ENCODE data around the gene CLUH.

CLUH gene

GRCh38 chr17:2716649-2717048 lies 5.1 kb upstream of the CLUH start:
- DNase-seq: no peak

DNA sequence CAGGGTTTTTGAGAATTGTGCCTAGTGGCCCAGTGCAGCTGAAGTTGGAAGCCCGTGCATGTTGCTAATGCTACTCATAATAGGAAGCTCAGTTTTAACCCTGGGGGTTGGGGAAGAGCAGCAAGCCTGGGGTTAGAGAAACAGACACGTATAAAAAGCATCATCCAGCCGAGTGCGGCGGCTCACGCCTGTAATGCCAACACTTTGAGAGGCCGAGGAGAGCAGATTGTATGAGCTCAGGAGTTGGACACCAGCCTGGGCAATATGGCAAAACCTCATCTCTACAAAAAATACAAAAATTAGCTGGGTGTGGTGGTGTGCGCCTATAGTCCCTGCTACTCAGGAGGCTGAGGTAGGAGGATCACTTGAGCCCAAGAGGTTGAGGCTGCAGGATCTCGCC lies 2.3 kb upstream of the CLUH start:
- DNase-seq: no peak

- DNase-seq: no peak
Observed at GRCh38 chr17:2712300-2713043, 908 bp upstream of the CLUH start.

- DNase-seq: no peak
Observed at GRCh38 chr17:2710803-2711607, 559 bp downstream of the CLUH start.

DNA sequence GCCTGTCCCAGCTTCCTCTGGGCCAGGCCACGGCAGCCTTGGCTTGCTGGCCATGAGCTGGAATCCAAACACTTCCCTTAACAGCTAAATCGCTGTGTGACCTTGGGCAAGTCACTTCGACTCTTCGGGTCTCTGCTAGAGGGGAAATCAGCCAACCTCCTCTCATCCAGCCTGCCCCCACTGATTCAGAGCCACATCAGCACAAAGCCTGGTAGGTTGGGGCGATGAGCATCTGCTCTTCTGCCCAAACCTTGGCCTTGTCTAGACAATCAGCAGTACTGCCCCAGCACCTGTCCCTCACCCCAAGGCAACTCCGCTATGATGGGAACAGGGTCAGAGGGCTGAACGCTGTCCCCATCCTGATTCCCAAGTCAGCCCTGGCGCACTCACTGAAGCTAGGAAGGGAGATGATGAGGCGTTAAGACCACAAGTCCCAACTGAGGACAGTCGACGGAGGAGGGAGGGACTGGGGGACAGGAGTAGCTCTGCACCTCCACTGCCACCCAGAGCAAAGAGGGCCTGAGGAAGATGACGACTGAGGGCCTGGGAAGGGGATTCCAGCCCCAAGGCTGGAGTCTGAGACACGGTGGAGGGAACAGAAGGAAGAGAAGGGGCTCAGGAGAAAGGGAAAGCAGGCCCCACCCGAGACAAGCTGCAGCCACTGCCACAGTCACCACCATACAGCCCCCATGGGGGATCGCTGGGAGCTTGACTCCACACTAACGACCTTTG lies 1.3 kb downstream of the CLUH start:
- no peak for DNase-seq

GRCh38 chr17:2709183-2709661 lies 2.3 kb downstream of the CLUH start:
- peak; percentile 70 for DNase-seq

GRCh38 chr17:2708585-2709182 lies 2.9 kb downstream of the CLUH start:
- DNase-seq: no peak

DNA sequence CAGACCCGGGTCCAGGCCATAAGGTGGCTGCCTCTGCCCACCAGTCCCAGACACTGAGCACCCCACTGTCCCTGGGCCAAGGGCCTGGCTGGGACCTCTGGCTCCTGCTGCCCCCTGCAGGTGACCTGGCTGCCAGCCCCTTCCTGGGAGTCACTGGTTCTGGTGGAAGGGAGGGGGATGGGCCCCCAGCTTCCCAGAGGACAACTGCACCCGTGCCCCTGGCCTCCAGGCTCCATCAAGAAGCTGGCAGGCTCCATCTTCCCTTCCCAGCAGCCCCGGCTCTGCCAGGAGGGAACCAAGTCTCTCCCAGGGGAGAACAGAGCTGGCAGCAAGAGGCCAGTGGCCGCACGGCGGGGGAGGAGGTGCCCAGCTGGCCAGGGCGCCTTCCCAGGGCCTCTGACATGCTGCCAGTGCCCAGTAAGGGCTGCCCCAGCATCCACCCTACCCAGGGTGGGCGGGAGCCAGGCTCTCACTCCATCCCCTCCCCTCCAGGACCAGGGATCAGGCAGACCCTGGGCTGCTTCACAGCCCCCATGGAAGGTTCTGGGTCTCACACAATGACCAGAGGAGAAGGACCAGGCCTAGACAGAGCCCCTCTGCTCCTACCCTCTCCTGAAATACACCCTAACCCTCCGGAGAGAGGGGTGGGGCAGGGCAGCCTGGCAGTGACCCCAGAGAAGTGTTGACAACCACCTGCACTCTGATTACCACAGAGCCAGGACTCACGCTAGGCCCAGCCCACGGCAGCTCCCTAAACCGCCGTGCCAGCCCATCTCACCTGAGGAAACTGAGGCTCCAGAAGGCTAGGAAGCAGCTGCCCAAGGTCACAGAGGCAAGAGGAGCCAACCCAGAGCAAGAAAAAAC lies 3.6 kb downstream of the CLUH start:
- no peak for DNase-seq

DNA sequence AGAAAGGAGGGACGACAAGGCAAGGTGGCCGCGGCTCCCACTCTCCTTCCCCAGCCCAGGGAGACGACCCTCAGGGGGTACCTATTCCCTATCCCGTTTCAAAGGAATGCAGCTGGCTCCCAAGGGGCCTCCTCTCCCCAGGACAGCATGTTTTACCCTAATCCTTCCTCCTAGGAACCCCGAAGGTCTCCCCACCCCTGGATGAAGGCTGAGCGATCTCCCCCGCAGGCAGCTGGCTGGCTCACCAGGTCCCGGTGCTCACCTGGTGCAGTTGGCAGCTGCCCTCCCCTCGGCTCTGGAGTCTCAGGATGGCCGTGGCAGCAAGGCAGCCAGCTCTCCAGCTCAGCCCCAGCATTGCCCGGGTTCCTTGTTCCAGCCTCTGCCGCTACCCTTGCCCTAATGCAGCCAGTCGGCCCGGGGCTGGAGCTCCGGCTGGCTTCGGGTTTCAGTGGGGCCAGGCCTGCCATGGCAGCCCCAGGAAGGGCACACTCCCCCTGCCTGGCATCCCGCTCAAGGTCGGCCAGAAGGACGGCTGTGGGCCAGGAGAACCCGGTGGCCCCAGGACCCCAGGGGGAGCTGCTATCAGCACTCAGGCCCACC lies 4.6 kb downstream of the CLUH start:
- no peak for DNase-seq

GRCh38 chr17:2705888-2706795 lies 5.4 kb downstream of the CLUH start:
- peak; percentile 23 for DNase-seq

GRCh38 chr17:2705263-2705662 lies 6.3 kb downstream of the CLUH start:
- DNase-seq: peak; percentile 27

- no peak for DNase-seq
Observed at GRCh38 chr17:2704890-2705248, 6.7 kb downstream of the CLUH start.

DNA sequence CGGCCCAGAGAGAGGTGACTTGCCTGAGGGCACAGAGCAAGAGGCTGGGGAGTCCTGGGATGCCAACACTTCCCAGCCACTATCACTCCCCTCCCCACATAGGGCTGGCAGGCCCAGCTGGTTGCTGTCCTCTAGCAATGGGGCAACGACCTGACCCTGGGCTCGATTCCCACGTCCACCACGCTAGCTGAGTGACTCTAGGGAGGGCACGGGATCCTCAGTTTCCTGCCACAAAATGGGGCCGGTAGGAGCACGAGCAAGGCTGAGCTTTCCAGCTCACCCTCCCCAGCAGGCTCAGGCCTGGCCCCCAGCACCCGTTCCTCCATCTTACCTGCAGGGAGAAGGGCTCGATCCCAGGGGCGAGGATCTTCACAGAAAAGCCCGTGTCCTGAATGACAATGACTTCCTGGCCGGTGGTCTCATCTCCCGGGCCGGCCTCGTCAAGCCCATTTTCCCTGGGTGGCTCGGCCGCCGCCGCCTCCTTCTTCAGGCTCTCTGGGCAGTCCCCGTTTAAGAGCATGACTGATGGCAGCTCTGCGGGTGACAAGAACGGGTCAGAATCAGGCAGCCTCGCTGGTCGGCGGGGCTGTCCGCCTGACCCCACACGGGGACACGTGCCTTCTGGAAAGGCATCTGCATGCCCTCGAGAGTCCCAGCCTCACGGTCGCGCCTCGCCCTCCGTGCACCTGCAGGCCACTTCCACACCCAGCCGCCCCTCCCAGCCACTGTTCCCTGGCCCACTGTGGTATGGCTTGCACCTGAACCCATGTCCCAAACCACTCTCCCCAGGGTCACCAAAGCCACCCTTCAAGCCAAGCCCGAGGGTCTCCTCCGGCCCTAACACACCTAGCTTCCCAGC lies 7.3 kb downstream of the CLUH start:
- peak; percentile 8 for DNase-seq

GRCh38 chr17:2703606-2704005 lies 8.0 kb downstream of the CLUH start:
- no peak for DNase-seq

GRCh38 chr17:2703181-2703580 lies 8.4 kb downstream of the CLUH start:
- peak; percentile 10 for DNase-seq

DNA sequence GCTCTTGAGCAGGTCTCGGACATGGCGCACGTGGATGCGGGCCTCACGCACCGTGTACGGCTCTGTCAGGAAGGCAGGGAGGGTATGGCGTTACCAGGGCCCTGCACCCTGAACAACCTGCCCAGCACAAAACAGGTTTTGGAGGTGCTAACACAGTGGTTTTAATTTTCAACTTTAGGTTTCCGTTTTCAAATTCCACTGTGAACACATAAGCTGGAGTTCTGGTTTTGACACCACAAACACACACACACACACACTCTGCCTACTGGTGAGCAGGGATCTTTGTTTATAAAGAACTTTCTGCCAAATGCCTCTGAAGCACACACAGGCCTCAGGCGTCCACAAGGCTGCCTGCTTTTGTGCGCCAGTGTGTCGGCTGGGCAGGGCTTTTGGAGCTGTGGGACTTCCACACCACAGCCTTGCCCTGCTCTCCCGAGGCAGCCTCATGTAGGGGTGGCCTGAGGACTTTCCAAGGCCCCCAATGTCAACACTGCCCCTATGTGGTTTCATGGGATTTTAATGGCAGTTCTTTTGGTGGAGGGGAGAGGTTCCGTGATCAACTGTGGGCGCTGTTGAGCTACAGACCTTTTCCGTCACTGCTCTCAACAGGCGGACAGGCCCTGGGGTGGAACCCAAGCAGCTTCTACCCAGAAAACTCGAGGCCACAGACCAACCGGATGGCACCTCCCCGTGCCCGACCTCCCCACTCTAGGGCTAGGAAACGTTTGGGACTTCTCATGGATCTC lies 9.4 kb downstream of the CLUH start:
- DNase-seq: peak; percentile 28

GRCh38 chr17:2701161-2701995 lies 10.2 kb downstream of the CLUH start:
- DNase-seq: peak; percentile 18
